Psoas muscle (tissue), 8 donors: ENCODE data around the gene FGF14. TPM values are rescaled to one million over a fixed set of nuclear protein-coding genes. Genes with fewer than 3 reads are reported as not detected.

Experiments
- ATAC-seq, 4 donors: fragments of 200-7000 bp; cut with Tn5 transposase; one replicate each; pipeline ENCODE4 v1.9.1; 2020; ENCODE audit warnings: moderate library complexity in 3 of 4, mild to moderate bottlenecking in 2 of 4
- DNase-seq, 2 donors: peaks; one replicate each; pipeline ENCODE4 v3.0.0-alpha.2; 2020
- H3K27ac ChIP-seq: fragments of 200-600 bp; one replicate; pipeline ENCODE4 v1.8.0; 2022
- H3K27me3 ChIP-seq, 3 donors: fragments of 200-600 bp in 1 of 3; one replicate each; pipeline versions ENCODE4 v1.6.1 to v1.8.0; 2013 to 2022; ENCODE audit warnings: low read length in 2 of 3, mild to moderate bottlenecking in 2 of 3, moderate library complexity in 1 of 3; ENCODE audit not compliant: insufficient read depth in 3 of 3
- H3K36me3 ChIP-seq, 2 donors: fragments of 200-600 bp in 1 of 2; one replicate each; pipeline versions ENCODE4 v1.6.1 to v1.8.0; 2013 to 2022; ENCODE audit warnings: low read depth in 1 of 2, mild to moderate bottlenecking in 1 of 2, moderate library complexity in 1 of 2; ENCODE audit not compliant: insufficient read depth in 1 of 2
- H3K4me1 ChIP-seq: fragments of 200-600 bp; one replicate; pipeline ENCODE4 v1.8.0; 2022
- H3K4me3 ChIP-seq: fragments of 200-600 bp; one replicate; pipeline ENCODE4 v1.8.0; 2022; ENCODE audit warnings: mild to moderate bottlenecking
- H3K9me3 ChIP-seq: fragments of 200-600 bp; one replicate; pipeline ENCODE4 v1.8.0; 2022
- WGBS, 3 donors: extraction: QIAGEN DNeasy Blood & Tissue Kit; methylation state at CpG; one replicate each; pipeline versions ENCODE4 v1.1.6 to v1.1.7; 2013; 5-methylcytosine and 5-hydroxymethylcytosine counted together
- intact Hi-C, 2 donors: fragments of 100-400 bp; cut with DNase I; formaldehyde crosslinking; loops; one replicate each; pipeline versions ENCODE4 v1.11.0 to v1.14.2; 2022
- polyA plus RNA-seq, 3 donors: library from polyadenylated mRNA; stranded (reverse); fragments of 200-250 nt; gene quantifications; one replicate each; pipeline ENCODE4 v1.2.3, GENCODE V29; 2013
- total RNA-seq, 4 donors: library from RNA; stranded (reverse); fragmentation: NEBNext Ultra II Directional in 2 of 4; extraction: Animal tissue kit (Norgen Biotek cat#: 25700) in 2 of 4; gene quantifications; one replicate each; pipeline versions ENCODE4 v1.2.1 to v1.2.4, GENCODE V29; 2021 to 2023
- TF ChIP-seq, protein P1 (sequence below): fragments of 200-600 bp; IDR thresholded peaks from one replicate; pipeline ENCODE4 v1.8.0; 2022; ENCODE audit warnings: antibody characterized with exemption
- donor health status: healthy with polysubstance abuse.
- donor health status: DM: no; HTN: no; CAD: no; lungs with moderate emphysema.
- donor health status: Bipolar disorder and iron deficiency.
- donor health status: healthy.
- donor health status: DM: yes; HTN: yes; CAD: no.
- donor health status: DM: no; HTN: no; CAD: no.
- donor health status: DM: no; HTN: no; CAD: no.
- donor health status: DM: yes; HTN: yes; CAD: no.

The FGF14 gene
- total and polyA plus RNA-seq, 7 donors: 0.01 to 0.05 (median 0.02) TPM; not detected in 4

DNA sequence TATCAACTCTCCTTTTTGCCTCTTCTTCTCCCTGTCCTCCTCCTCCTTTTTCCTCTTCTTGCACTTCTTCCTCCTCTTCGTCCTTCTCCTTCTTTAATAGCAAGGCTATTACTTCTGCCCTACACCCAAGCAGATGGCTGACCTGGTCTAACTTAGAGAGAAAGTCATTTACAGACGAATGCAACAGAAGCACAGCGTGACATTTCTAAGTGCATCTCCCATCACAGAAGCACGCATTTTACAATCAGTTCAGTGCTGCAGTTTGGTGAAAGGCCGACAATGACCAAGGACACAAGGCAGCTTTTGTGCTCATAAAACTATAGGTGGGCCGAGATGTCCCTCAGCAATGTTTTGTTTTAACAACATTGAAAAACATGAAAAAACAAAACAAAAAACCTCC is 231.5 kb downstream of the FGF14 start:
- Histone ChIP-seq H3K36me3 (no peaks in the 10 kb centered on the region), H3K4me1 (no peaks in the 10 kb centered on the region), H3K4me3 (no peak overlapping the region), H3K9me3 (peaks cover 6% of the 10 kb centered on the region), H3K27ac (no peak overlapping the region), H3K27me3 (no peaks in the 10 kb centered on the region)
- ATAC-seq (no peak), DNase-seq (no peak)
- intact Hi-C loops: no loop called here
- TF ChIP-seq, protein P1, sequence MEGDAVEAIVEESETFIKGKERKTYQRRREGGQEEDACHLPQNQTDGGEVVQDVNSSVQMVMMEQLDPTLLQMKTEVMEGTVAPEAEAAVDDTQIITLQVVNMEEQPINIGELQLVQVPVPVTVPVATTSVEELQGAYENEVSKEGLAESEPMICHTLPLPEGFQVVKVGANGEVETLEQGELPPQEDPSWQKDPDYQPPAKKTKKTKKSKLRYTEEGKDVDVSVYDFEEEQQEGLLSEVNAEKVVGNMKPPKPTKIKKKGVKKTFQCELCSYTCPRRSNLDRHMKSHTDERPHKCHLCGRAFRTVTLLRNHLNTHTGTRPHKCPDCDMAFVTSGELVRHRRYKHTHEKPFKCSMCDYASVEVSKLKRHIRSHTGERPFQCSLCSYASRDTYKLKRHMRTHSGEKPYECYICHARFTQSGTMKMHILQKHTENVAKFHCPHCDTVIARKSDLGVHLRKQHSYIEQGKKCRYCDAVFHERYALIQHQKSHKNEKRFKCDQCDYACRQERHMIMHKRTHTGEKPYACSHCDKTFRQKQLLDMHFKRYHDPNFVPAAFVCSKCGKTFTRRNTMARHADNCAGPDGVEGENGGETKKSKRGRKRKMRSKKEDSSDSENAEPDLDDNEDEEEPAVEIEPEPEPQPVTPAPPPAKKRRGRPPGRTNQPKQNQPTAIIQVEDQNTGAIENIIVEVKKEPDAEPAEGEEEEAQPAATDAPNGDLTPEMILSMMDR: no peak
- WGBS, 3 donors: 46 to 48% (median 47%) methylated on average over 6 of the region's 6 CpGs

DNA sequence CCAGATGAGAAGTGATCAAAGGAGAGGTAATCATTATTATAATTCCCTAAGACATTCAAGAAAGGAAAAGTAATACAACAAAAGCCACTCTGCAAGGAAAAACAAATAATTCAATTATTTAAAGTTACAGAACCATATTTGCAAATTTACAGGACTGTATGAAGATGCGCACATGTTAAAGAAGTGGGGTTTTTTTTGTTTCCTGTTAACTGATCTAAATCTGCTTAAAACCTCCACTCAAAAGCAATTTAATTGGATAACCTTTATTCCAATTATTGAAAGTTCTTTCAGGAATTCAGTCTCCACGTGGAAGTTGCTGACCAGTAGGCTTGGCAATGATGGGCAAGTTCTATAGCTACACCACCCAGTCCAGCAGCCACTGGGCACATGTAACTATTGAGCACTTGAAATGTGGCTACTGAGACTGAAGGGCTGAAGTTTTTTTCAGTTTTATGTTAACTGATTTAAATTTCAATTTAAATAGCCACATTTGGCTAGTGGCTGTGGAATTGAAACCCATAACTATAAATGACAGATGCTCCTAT is 232.3 kb downstream of the FGF14 start:
- intact Hi-C loops: no loop called here
- Histone ChIP-seq H3K9me3 (no peaks in the 10 kb centered on the region), H3K27me3 (no peaks in the 10 kb centered on the region), H3K27ac (no peak overlapping the region), H3K4me3 (no peak overlapping the region), H3K4me1 (no peaks in the 10 kb centered on the region), H3K36me3 (no peaks in the 10 kb centered on the region)
- WGBS, 3 donors: 55 to 67% (median 62%) methylated on average over 2 of the region's 2 CpGs
- ATAC-seq: no peak
- DNase-seq: no peak
- TF ChIP-seq, protein P1: no peak

DNA sequence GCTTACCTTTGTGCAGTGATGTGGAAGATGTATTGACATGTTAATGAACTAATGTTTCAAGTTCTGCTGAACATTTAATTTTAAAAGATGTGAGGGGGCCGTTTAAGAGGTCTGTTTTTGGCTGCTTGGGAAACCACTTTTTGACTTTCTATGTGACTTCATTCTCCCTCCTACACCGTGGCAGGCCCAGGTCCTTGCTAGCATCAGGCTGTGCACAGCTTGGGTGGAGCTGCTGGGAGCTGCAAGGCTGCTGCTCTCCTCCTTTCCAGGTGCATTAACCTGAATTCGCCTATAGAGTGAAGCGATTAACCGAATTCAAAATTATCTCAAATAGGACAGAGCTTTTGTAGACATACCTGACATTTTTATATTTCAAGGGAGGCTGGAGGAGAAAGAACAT is 249.1 kb downstream of the FGF14 start:
- WGBS, 3 donors: 73 to 79% (median 77%) methylated on average over 5 of the region's 5 CpGs
- H3K27me3 ChIP-seq: no peaks in the 10 kb centered on the region
- intact Hi-C loops: no loop called here
- ATAC-seq (no peak), DNase-seq (no peak)
- no peak overlapping the region for H3K27ac ChIP-seq
- H3K36me3 ChIP-seq: no peaks in the 10 kb centered on the region
- H3K9me3 ChIP-seq: no peaks in the 10 kb centered on the region
- H3K4me3 ChIP-seq: no peak overlapping the region
- TF ChIP-seq, protein P1: no peak
- no peaks in the 10 kb centered on the region for H3K4me1 ChIP-seq

DNA sequence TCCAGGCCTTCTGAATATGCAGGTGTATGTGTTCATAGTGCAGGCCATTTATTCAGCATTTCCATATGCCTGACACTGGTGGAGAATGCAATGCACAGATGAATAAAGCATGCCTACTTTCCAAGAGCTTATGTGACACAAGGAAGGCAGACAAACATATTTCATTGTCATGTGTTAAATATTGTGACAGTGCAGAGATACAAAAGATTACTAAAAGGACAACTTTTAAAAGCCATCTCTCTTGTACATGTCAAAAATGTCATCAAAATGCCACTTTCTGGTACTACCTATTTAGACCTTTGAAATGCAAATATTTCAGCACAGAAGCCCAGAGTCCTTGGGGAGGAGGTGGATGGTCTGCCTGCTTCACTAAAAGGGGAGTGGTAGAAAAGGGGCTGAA is 254.5 kb downstream of the FGF14 start:
- intact Hi-C loops: no loop called here
- no peak overlapping the region for H3K4me3 ChIP-seq
- TF ChIP-seq, protein P1: no peak
- H3K27ac ChIP-seq: no peak overlapping the region
- H3K36me3 ChIP-seq: no peaks in the 10 kb centered on the region
- no peaks in the 10 kb centered on the region for H3K9me3 ChIP-seq
- no peaks in the 10 kb centered on the region for H3K4me1 ChIP-seq
- ATAC-seq (no peak), DNase-seq (no peak)
- no peaks in the 10 kb centered on the region for H3K27me3 ChIP-seq

DNA sequence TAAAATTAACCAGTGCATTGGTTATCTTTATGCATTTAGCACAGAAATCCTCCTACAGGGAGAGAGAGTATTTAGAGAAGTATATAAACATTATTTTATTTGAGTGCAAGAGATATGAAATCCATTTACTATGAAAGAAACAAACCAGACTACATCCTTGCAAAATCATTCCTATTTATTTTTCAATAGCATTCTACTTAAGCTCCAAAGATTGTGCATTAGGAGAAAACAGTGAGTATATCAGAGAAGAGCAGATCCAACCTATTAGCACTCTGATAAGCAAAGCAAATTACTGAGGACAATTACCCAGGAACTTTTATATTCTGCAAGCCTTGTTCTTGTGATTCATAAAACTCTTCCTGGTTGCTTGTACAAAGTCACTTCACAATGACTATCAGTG is 256.1 kb downstream of the FGF14 start:
- H3K9me3 ChIP-seq: no peaks in the 10 kb centered on the region
- no peak overlapping the region for H3K4me3 ChIP-seq
- no peak for ATAC-seq
- no peaks in the 10 kb centered on the region for H3K27me3 ChIP-seq
- DNase-seq: no peak
- intact Hi-C loops: no loop called here
- H3K27ac ChIP-seq: no peak overlapping the region
- H3K4me1 ChIP-seq: no peaks in the 10 kb centered on the region
- H3K36me3 ChIP-seq: no peaks in the 10 kb centered on the region
- TF ChIP-seq, protein P1: no peak
